CD4-positive, alpha-beta T cell treated with Interleukin-6 at 100 ng/mL for 8 hours (primary cell): ENCODE results near the gene PCDHGB1.
"Not testable (repeated sequence)": the region's sequence is repeated elsewhere in the genome, so short reads cannot be mapped to it uniquely, and the experiment has no call there.

Experiments
- DNase-seq: peaks from one replicate; pipeline ENCODE4 v3.0.0-alpha.2; 2020; ENCODE audit warnings: mixed read lengths, low spot score

The PCDHGB1 gene

DNA sequence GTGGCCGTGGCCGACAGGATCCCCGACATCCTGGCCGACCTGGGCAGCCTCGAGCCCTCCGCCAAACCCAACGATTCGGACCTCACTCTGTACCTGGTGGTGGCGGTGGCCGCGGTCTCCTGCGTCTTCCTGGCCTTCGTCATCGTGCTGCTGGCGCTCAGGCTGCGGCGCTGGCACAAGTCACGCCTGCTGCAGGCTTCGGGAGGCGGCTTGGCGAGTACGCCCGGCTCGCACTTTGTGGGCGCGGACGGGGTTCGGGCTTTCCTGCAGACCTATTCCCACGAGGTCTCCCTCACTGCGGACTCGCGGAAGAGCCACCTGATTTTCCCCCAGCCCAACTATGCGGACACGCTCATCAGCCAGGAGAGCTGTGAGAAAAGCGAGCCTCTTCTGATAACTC, 3.9 kb upstream of the PCDHGB1 start:
- not testable (repeated sequence) for DNase-seq

DNA sequence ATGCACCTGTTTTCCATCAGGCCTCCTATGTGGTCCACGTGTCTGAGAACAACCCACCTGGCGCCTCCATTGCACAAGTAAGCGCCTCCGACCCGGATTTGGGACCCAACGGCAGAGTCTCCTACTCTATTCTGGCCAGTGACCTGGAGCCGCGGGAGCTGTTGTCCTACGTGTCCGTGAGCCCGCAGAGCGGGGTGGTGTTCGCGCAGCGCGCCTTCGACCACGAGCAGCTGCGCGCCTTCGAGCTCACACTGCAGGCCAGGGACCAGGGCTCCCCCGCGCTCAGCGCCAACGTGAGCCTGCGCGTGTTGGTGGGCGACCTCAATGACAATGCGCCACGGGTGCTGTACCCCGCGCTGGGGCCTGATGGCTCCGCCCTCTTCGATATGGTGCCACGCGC, 1.7 kb downstream of the PCDHGB1 start:
- no peak for DNase-seq

DNA sequence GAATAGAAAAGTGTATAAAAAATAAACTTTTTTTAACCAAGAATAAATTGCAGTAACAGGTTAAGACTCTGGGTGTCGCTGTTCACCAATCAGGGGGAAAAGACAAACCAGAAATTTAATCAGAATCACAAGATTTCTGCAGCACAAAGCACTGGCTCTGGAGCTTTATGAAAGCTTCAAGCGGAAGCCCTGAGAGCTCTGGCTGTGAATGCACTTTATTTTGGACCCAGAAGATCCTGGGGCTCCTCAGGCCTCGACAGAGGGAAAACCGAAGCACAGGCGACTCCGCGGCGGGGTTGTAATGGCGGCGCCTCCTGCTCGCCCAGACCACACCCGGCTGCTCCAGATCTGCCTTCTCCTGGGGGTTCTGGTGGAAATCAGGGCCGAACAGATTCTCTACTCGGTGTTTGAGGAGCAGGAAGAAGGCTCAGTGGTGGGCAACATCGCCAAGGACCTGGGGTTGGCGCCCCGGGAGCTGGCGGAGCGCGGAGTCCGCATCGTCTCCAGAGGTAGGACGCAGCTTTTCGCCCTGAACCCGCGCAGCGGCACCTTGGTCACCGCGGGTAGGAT, 5.1 kb downstream of the PCDHGB1 start, which contains the start of gene PCDHGA4:
Gene PCDHGA4, plus strand, starts transcription at position 122 of the 570 bp plus-strand sequence. Its CDS starts 87 bp downstream, at position 209.
- no peak for DNase-seq

DNA sequence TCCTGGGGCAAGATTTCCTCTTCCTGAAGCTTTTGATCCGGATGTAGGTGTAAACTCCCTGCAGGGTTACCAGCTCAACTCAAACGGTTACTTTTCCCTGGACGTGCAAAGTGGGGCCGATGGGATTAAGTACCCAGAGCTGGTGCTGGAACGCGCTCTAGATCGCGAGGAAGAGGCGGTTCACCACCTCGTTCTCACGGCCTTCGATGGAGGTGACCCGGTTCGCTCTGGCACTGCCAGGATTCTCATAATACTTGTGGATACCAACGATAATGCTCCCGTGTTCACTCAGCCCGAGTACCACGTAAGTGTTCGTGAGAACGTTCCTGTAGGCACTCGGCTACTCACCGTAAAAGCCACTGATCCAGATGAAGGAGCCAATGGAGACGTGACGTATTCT, 5.7 kb downstream of the PCDHGB1 start:
- no peak for DNase-seq

DNA sequence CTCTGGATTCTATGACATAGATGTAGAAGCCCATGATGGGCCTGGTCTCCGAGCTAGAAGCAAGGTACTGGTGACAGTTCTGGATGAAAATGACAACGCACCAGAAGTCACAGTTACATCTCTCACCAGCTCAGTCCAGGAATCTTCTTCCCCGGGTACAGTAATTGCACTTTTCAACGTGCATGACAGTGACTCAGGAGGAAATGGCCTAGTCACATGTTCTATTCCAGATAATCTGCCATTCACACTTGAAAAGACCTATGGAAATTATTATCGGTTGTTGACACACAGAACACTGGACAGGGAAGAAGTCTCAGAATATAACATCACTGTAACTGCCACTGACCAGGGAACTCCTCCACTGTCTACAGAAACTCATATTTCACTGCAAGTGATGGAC, 6.2 kb downstream of the PCDHGB1 start:
- DNase-seq = no peak

DNA sequence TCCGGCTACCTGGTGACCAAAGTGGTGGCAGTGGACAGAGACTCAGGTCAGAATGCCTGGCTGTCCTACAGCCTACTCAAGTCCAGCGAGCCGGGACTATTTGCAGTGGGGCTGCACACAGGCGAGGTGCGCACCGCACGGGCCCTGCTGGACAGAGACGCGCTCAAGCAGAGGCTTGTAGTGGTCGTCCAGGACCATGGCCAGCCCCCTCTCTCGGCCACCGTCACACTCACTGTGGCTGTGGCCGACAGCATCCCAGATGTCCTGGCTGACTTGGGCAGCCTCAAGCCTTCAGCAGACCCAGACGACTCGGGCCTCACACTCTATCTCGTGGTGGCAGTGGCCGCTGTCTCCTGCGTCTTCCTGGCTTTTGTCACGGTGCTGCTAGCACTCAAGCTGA, 7.1 kb downstream of the PCDHGB1 start:
- no peak for DNase-seq

DNA sequence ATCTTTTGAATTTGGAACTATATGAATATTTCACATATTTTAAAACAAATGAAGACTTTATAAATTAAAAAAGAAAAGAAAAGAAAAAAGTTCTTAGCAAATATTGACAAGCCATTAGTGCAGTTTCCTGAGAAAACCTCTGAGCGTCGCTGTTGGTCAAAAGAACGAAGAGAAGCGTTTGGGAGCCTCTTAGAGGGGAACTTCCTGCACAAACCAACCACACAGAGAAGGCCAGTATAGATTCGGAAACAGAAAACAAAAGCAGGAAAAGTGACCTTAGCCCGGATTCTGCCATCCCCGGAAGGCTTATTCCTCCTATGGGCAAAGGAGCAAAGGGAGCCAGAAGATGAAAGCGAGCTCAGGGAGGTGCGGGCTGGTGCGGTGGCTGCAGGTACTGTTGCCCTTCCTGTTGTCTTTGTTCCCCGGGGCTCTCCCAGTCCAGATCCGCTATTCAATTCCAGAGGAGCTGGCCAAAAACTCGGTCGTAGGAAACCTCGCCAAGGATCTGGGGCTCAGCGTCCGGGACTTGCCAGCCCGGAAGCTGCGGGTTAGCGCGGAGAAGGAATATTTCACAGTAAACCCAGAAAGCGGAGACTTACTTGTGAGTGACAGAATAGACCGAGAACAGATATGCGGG, 10.0 kb downstream of the PCDHGB1 start, which contains the start of gene PCDHGB2:
Gene PCDHGB2, plus strand, starts transcription at position 205 of the 637 bp plus-strand sequence. Its CDS starts 142 bp downstream, at position 347.
- DNase-seq = no peak

DNA sequence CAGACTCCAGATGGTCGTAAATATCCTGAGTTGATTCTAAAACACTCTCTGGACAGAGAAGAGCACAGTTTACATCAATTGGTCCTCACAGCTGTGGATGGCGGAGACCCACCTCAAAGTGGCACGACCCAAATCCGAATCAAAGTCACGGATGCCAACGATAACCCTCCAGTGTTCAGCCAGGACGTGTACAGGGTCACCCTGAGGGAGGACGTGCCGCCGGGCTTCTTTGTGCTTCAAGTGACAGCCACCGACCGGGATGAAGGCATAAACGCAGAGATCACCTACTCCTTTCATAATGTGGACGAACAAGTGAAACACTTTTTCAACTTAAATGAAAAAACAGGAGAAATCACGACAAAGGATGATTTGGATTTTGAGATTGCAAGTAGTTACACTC, 10.8 kb downstream of the PCDHGB1 start:
- DNase-seq = no peak

DNA sequence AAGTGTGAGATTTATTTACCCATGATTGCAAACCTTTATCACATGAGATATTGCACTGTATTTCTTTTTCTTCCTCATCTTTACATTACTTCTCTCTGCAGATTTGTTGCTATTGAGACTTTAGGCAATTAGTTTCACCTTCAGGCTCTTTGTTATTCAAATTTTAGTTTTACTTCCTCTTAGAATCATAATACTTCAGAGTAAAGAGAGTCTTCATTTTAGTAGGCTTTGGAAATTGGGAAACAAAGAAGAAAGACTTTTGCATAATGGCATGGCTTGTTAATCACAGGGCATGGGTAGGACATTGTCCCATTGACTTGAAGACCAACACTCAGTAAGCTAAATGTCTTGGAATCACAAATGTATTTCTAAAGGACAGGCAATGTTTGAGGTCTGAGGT, 12.8 kb downstream of the PCDHGB1 start:
- DNase-seq = no peak

DNA sequence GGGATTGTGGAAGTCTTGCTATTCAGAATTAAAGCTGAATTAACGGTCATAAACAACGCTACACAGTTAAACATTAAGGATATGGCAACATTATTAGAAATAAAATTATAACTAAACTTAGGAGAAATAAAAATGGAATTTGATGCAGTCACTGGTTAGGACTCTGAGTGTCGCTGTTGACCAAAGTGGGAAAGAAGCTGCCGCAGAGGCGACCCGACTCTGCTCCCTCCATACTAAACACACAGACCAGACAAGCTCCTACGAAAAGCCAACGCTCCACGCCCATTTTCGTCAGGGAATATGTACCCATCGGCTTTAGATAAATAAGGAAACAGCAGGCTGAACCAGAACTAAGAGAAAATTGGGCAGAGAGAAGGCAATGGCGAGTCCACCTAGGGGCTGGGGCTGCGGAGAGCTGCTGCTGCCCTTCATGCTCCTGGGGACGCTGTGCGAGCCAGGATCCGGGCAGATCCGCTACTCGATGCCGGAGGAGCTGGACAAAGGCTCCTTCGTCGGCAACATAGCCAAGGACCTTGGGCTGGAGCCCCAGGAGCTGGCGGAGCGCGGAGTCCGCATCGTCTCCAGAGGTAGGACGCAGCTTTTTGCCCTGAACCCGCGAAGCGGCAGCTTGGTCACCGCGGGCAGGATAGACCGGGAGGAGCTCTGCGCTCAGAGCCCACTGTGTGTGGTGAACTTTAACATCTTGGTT, 14.2 kb downstream of the PCDHGB1 start, which contains the start of gene PCDHGA5:
Gene PCDHGA5, plus strand, starts transcription at position 211 of the 709 bp plus-strand sequence. Its CDS starts 169 bp downstream, at position 380.
- DNase-seq = no peak

DNA sequence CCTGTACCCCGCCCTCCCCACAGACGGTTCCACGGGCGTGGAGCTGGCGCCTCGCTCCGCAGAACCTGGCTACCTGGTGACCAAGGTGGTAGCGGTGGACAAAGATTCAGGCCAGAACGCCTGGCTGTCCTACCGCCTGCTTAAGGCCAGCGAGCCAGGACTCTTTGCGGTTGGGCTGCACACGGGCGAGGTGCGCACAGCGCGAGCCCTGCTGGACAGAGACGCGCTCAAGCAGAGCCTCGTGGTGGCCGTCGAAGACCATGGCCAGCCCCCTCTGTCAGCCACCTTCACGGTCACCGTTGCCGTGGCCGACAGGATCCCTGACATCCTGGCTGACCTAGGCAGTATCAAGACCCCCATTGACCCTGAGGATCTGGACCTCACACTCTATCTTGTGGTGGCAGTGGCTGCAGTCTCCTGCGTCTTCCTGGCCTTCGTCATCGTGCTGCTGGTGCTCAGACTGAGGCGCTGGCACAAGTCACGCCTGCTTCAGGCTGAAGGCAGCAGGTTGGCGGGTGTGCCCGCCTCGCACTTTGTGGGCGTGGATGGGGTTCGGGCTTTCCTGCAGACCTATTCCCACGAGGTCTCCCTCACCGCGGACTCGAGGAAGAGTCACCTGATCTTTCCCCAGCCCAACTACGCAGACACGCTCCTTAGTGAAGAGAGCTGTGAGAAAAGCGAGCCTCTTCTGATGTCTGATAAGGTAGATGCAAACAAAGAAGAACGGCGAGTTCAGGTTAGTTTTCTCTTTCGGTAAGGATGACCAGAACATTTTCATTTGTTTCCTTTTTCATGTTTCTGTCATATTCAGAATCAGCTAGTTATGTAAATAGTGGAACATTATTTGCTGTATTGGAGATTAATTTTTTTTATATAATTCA, 16.4 kb downstream of the PCDHGB1 start:
- DNase-seq = no peak

DNA sequence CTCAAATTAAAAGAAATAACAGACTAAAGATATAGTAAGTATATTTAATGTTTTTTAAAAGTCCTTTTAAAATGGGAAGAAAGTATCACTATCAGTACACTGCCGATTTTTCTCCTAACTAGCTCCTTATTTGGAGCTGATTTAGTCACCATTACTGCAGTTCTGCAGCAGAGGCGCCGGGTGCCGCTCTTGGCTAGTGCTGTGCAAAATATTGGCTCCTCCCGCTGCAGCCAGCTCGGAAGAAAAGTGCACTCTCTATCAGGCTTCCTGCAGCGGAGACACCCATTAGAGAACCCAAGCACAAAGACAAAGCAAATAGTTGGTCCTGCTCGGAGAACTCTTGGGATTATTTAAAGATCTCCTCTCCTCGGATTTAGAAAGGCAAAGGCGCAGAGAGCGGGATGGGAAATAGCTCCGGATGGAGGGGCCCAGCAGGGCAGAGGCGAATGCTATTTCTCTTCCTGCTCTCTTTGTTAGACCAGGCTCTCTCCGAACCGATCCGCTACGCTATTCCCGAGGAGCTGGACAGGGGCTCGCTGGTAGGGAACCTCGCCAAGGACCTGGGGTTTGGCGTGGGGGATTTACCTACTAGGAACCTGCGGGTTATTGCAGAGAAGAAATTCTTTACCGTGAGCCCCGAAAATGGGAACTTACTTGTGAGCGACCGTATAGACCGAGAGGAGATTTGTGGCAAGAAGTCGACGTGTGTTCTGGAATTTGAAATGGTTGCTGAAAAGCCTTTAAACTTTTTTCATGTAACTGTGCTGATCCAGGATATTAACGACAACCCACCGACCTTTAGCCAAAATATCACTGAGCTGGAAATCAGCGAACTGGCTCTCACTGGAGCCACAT, 20.3 kb downstream of the PCDHGB1 start, which contains the start of gene PCDHGB3:
Gene PCDHGB3, plus strand, starts transcription at position 249 of the 855 bp plus-strand sequence. Its CDS starts 153 bp downstream, at position 402.
- no peak for DNase-seq

DNA sequence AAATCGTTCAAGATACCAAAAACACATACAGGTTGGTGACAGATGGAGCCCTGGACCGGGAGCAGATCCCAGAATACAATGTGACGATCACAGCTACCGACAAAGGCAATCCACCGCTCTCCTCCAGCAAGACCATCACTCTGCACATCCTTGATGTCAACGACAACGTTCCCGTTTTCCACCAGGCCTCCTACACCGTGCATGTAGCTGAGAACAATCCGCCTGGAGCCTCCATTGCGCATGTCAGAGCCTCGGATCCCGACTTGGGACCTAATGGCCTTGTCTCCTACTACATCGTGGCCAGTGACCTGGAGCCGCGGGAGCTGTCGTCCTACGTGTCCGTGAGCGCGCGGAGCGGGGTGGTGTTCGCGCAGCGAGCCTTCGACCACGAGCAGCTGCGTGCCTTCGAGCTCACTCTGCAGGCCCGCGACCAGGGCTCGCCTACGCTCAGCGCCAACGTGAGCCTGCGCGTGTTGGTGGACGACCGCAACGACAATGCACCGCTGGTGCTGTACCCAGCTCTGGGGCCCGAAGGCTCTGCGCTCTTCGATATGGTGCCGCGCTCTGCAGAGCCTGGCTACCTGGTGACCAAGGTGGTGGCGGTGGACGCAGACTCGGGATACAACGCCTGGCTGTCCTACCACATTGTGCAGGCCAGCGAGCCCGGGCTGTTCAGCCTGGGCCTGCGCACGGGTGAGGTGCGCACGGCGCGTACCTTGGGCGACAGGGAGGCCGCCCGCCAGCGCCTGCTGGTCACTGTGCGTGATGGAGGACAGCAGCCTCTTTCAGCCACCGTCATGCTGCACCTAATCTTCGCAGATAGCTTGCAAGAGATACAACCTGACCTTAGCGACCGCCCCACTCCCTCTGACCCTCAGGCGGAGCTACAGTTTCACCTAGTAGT, 21.9 kb downstream of the PCDHGB1 start:
- no peak for DNase-seq

DNA sequence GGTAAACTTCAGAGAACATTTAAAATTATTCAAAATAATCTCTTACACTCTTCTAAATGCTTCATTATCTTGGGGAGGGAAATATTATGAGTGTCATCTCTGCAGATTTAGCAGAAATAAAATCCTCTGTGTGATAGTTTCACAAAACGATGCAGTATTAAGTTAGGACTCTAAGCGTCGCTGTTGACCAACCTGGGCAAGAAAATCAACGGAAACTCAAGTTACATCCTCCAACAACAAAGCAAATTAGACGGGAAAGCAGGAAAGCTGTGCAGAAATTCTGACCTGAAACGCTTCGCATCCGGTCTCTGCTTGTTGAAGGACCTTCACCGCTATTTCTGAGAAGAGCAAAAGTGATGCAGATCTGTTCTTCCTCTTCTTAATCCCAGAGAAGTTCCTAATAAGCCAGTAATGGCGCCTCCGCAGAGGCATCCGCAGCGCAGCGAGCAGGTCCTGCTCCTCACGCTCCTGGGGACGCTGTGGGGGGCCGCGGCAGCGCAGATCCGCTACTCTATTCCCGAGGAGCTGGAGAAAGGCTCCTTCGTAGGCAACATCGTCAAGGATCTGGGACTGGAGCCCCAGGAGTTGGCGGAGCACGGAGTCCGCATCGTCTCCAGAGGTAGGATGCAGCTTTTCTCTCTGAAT, 23.9 kb downstream of the PCDHGB1 start, which contains the start of gene PCDHGA6:
Gene PCDHGA6, plus strand, starts transcription at position 219 of the 645 bp plus-strand sequence. Its CDS starts 193 bp downstream, at position 412.
- DNase-seq = no peak

DNA sequence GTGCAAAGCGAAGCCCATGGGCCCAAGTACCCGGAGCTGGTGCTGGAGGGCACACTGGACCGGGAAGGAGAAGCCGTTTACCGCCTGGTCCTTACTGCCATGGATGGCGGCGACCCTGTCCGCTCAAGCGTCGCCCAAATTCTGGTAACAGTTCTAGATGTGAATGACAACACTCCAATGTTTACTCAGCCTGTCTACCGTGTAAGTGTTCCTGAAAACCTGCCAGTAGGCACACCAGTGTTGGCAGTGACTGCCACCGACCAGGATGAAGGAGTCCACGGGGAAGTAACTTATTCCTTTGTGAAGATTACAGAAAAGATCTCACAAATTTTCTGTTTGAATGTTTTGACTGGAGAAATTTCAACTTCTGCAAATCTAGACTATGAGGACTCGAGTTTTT, 24.7 kb downstream of the PCDHGB1 start:
- no peak for DNase-seq

DNA sequence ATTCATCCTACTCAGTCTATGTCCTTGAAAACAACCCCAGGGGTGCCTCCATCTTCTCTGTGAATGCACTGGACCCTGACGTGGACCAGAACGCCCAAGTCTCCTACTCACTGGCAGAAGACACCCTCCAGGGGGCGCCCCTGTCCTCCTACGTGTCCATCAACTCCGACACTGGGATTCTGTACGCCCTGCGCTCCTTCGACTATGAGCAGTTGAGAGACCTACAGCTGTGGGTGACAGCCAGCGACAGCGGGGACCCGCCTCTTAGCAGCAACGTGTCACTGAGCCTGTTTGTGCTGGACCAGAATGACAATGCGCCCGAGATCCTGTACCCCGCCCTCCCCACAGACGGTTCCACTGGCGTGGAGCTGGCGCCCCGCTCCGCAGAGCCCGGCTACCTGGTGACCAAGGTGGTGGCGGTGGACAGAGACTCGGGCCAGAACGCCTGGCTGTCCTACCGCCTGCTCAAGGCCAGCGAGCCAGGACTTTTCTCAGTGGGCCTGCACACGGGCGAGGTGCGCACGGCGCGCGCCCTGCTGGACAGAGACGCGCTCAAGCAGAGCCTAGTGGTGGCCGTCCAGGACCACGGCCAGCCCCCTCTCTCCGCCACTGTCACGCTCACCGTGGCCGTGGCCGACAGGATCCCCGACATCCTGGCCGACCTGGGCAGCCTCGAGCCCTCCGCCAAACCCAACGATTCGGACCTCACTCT, 25.7 kb downstream of the PCDHGB1 start:
- not testable (repeated sequence) for DNase-seq

DNA sequence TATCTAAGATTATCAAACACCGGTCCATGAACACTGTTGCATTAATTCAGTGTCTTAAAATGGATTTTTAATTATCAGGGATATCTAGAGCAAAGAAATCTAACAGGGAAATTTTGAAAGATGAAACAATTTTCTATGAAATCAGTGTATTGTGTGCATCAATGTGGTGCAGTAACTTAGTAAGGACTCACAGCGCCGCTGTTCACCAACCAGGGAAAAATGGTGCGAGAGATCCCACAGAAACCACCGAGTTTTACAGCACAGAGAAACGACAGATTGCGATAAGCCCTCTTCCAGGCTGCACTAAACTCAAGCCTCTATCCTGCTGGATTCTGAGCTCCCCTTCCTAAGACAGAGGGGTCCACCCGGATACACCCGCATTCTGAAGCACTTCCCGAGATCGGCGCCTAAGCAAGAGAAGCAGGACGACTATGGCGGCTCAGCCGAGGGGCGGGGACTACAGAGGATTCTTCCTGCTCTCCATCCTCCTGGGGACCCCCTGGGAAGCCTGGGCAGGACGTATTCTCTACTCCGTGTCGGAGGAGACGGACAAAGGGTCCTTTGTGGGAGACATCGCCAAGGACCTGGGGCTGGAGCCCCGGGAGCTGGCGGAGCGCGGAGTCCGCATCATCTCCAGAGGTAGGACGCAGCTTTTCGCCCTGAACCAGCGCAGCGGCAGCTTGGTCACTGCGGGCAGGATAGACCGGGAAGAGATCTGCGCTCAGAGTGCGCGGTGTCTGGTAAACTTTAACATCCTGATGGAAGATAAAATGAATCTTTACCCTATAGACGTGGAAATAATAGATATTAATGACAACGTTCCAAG, 32.8 kb downstream of the PCDHGB1 start, which contains the start of gene PCDHGA7:
Gene PCDHGA7, plus strand, starts transcription at position 274 of the 826 bp plus-strand sequence. Its CDS starts 158 bp downstream, at position 432.
- no peak for DNase-seq
